Activated naive CD8-positive, alpha-beta T cell treated with anti-CD3 and anti-CD28 coated beads, Interleukin-2, amount 50 U/mL, for 24 hours (primary cell): ENCODE measurements around the gene COL6A5.

Source experiments
- ATAC-seq: fragments of 150-1000 bp; cut with Tn5 transposase; one replicate; pipeline ENCODE4 v1.10.0; 2021
- DNase-seq: peaks from one replicate; pipeline ENCODE4 v3.0.0; 2021
- H3K27ac Mint-ChIP-seq: one replicate; pipeline ENCODE4 v1.8.0; 2021; ENCODE audit warnings: mild to moderate bottlenecking, mixed read lengths
- H3K27me3 Mint-ChIP-seq: one replicate; pipeline ENCODE4 v1.8.0; 2021; ENCODE audit warnings: mixed read lengths
- H3K36me3 Mint-ChIP-seq: one replicate; pipeline ENCODE4 v1.8.0; 2021; ENCODE audit warnings: low read depth, mixed read lengths
- H3K4me1 Mint-ChIP-seq: one replicate; pipeline ENCODE4 v1.8.0; 2021; ENCODE audit warnings: mixed read lengths
- H3K4me3 Mint-ChIP-seq: one replicate; pipeline ENCODE4 v1.8.0; 2021; ENCODE audit warnings: mild to moderate bottlenecking, moderate library complexity, mixed read lengths
- H3K9me3 Mint-ChIP-seq: one replicate; pipeline ENCODE4 v1.8.0; 2021; ENCODE audit warnings: mixed read lengths

COL6A5 gene

GRCh38 chr3:130491431-130491830, 146.0 kb downstream of the COL6A5 start:
- H3K27me3 Mint-ChIP-seq: no peaks in the 10 kb centered on the region
- H3K4me3 Mint-ChIP-seq: no peak overlapping the region
- ATAC-seq (no peak), DNase-seq (no peak)
- H3K27ac Mint-ChIP-seq: no peak overlapping the region
- H3K36me3 Mint-ChIP-seq: no peaks in the 10 kb centered on the region
- no peaks in the 10 kb centered on the region for H3K4me1 Mint-ChIP-seq
- H3K9me3 Mint-ChIP-seq: no peaks in the 10 kb centered on the region

- no peak overlapping the region for H3K4me3 Mint-ChIP-seq
- no peaks in the 10 kb centered on the region for H3K4me1 Mint-ChIP-seq
- peaks cover 9% of the 10 kb centered on the region for H3K27me3 Mint-ChIP-seq
- DNase-seq (no peak), ATAC-seq (no peak)
- no peak overlapping the region for H3K27ac Mint-ChIP-seq
- no peaks in the 10 kb centered on the region for H3K36me3 Mint-ChIP-seq
- H3K9me3 Mint-ChIP-seq: no peaks in the 10 kb centered on the region
Observed at GRCh38 chr3:130504701-130505100, 159.2 kb downstream of the COL6A5 start.

- Mint-ChIP-seq H3K4me3 (no peak overlapping the region), H3K36me3 (no peaks in the 10 kb centered on the region), H3K9me3 (no peaks in the 10 kb centered on the region), H3K27me3 (peaks cover 10% of the 10 kb centered on the region), H3K27ac (no peak overlapping the region), H3K4me1 (no peaks in the 10 kb centered on the region)
- no peak for ATAC-seq
- no peak for DNase-seq
Observed at GRCh38 chr3:130506031-130506430, 160.6 kb downstream of the COL6A5 start.

- no peaks in the 10 kb centered on the region for H3K4me1 Mint-ChIP-seq
- H3K27me3 Mint-ChIP-seq: peaks cover 20% of the 10 kb centered on the region
Observed at GRCh38 chr3:130507746-130508145, 162.3 kb downstream of the COL6A5 start.

GRCh38 chr3:130509008-130509407, 163.5 kb downstream of the COL6A5 start:
- no peak for ATAC-seq
- no peak for DNase-seq
- Mint-ChIP-seq H3K4me1 (no peaks in the 10 kb centered on the region), H3K27me3 (peaks cover 22% of the 10 kb centered on the region), H3K4me3 (no peak overlapping the region), H3K9me3 (no peaks in the 10 kb centered on the region), H3K36me3 (no peaks in the 10 kb centered on the region), H3K27ac (no peak overlapping the region)

More at GRCh38 chr3:130507746-130508145, 162.3 kb downstream of the COL6A5 start:
- Mint-ChIP-seq H3K27ac (no peak overlapping the region), H3K36me3 (no peaks in the 10 kb centered on the region), H3K4me3 (no peak overlapping the region), H3K9me3 (no peaks in the 10 kb centered on the region)
- ATAC-seq (no peak), DNase-seq (no peak)

GRCh38 chr3:130514681-130515080, 169.2 kb downstream of the COL6A5 start:
- H3K36me3 Mint-ChIP-seq: no peaks in the 10 kb centered on the region
- H3K9me3 Mint-ChIP-seq: no peaks in the 10 kb centered on the region
- no peak overlapping the region for H3K4me3 Mint-ChIP-seq
- no peaks in the 10 kb centered on the region for H3K4me1 Mint-ChIP-seq
- no peak for ATAC-seq
- DNase-seq: no peak
- H3K27me3 Mint-ChIP-seq: peaks cover 44% of the 10 kb centered on the region
- H3K27ac Mint-ChIP-seq: no peak overlapping the region

GRCh38 chr3:130515755-130516154, 170.3 kb downstream of the COL6A5 start:
- ATAC-seq (no peak), DNase-seq (no peak)
- H3K27ac Mint-ChIP-seq: no peak overlapping the region
- H3K9me3 Mint-ChIP-seq: no peaks in the 10 kb centered on the region
- H3K4me1 Mint-ChIP-seq: no peaks in the 10 kb centered on the region
- no peaks in the 10 kb centered on the region for H3K36me3 Mint-ChIP-seq
- peaks cover 50% of the 10 kb centered on the region for H3K27me3 Mint-ChIP-seq
- H3K4me3 Mint-ChIP-seq: no peak overlapping the region

GRCh38 chr3:130516645-130517512, 171.4 kb downstream of the COL6A5 start, which contains the start of gene COL6A6:
Gene COL6A6 (plus strand): TSS chr3:130517177. CDS start chr3:130560365, 43,188 bp downstream.
- H3K4me3 Mint-ChIP-seq: no peak within 1 kb of the TSS
- no peaks in the 10 kb centered on the region for H3K36me3 Mint-ChIP-seq
- ATAC-seq (no peak), DNase-seq (no peak)
- H3K27ac Mint-ChIP-seq: no peak within 1 kb of the TSS
- peaks cover 41% of the 10 kb centered on the region for H3K27me3 Mint-ChIP-seq
- no peaks in the 10 kb centered on the region for H3K9me3 Mint-ChIP-seq
- H3K4me1 Mint-ChIP-seq: no peaks in the 10 kb centered on the region

- Mint-ChIP-seq H3K4me1 (no peaks in the 10 kb centered on the region), H3K36me3 (no peaks in the 10 kb centered on the region), H3K9me3 (no peaks in the 10 kb centered on the region), H3K4me3 (no peak overlapping the region), H3K27me3 (peaks cover 38% of the 10 kb centered on the region), H3K27ac (no peak overlapping the region)
- ATAC-seq: no peak
- no peak for DNase-seq
Observed at GRCh38 chr3:130517602-130518001, 172.1 kb downstream of the COL6A5 start.

- Mint-ChIP-seq H3K9me3 (no peaks in the 10 kb centered on the region), H3K27me3 (peaks cover 44% of the 10 kb centered on the region), H3K36me3 (no peaks in the 10 kb centered on the region), H3K27ac (no peak overlapping the region), H3K4me3 (no peak overlapping the region), H3K4me1 (no peaks in the 10 kb centered on the region)
- ATAC-seq: no peak
- DNase-seq: no peak
Observed at GRCh38 chr3:130519754-130520153, 174.3 kb downstream of the COL6A5 start.

- H3K27ac Mint-ChIP-seq: no peak overlapping the region
- no peak for ATAC-seq
- H3K4me3 Mint-ChIP-seq: no peak overlapping the region
- DNase-seq: no peak
- H3K36me3 Mint-ChIP-seq: no peaks in the 10 kb centered on the region
- no peaks in the 10 kb centered on the region for H3K4me1 Mint-ChIP-seq
- no peaks in the 10 kb centered on the region for H3K9me3 Mint-ChIP-seq
- H3K27me3 Mint-ChIP-seq: peaks cover 33% of the 10 kb centered on the region
Observed at GRCh38 chr3:130522399-130522798, 176.9 kb downstream of the COL6A5 start.

GRCh38 chr3:130527426-130527825, 182.0 kb downstream of the COL6A5 start:
- H3K36me3 Mint-ChIP-seq: no peaks in the 10 kb centered on the region
- no peak overlapping the region for H3K4me3 Mint-ChIP-seq
- H3K9me3 Mint-ChIP-seq: no peaks in the 10 kb centered on the region
- H3K4me1 Mint-ChIP-seq: peaks cover 10% of the 10 kb centered on the region
- no peak overlapping the region for H3K27ac Mint-ChIP-seq
- ATAC-seq (no peak), DNase-seq (no peak)
- peaks cover 16% of the 10 kb centered on the region for H3K27me3 Mint-ChIP-seq

GRCh38 chr3:130528120-130528519, 182.6 kb downstream of the COL6A5 start:
- Mint-ChIP-seq H3K36me3 (no peaks in the 10 kb centered on the region), H3K27me3 (peaks cover 11% of the 10 kb centered on the region), H3K27ac (no peak overlapping the region), H3K4me3 (no peak overlapping the region), H3K4me1 (peaks cover 10% of the 10 kb centered on the region), H3K9me3 (no peaks in the 10 kb centered on the region)
- no peak for DNase-seq
- ATAC-seq: no peak

GRCh38 chr3:130529486-130530215, 184.2 kb downstream of the COL6A5 start:
- no peak for DNase-seq
- H3K27me3 Mint-ChIP-seq: peaks cover 5% of the 10 kb centered on the region
- H3K9me3 Mint-ChIP-seq: no peaks in the 10 kb centered on the region
- H3K36me3 Mint-ChIP-seq: no peaks in the 10 kb centered on the region
- peak; percentile 57 for ATAC-seq
- H3K27ac Mint-ChIP-seq: no peak overlapping the region
- peaks cover 10% of the 10 kb centered on the region for H3K4me1 Mint-ChIP-seq
- H3K4me3 Mint-ChIP-seq: no peak overlapping the region

GRCh38 chr3:130533247-130533646, 187.8 kb downstream of the COL6A5 start:
- no peaks in the 10 kb centered on the region for H3K36me3 Mint-ChIP-seq
- H3K9me3 Mint-ChIP-seq: no peaks in the 10 kb centered on the region
- no peak for ATAC-seq
- DNase-seq: no peak
- H3K27me3 Mint-ChIP-seq: peaks cover 3% of the 10 kb centered on the region
- no peak overlapping the region for H3K27ac Mint-ChIP-seq
- H3K4me1 Mint-ChIP-seq: peaks cover 10% of the 10 kb centered on the region
- no peak overlapping the region for H3K4me3 Mint-ChIP-seq
